ENCODE data around the gene ASXL2.

ASXL2 gene

GRCh38 chr2:25736899-25737515, 141.3 kb downstream of the ASXL2 start:
- H3K36me3 ChIP-seq, result no peaks in the 10 kb centered on the region; the same call in 1 of the 2 replicates
- no peak for DNase-seq
- no peaks in the 10 kb centered on the region for H3K9me3 ChIP-seq
- TF ChIP-seq CTCF (IDR thresholded peaks at IDR 0.05; ENCODE audit: low read depth, low read length), result no peak
- no peaks in the 10 kb centered on the region; the same call in 1 of the 2 replicates for H3K27me3 ChIP-seq
- H3K4me3 ChIP-seq (ENCODE audit: low read depth, low read length), result no peak overlapping the region
- H3K4me1 ChIP-seq, result no peaks in the 10 kb centered on the region

- no peak for TF ChIP-seq CTCF (IDR thresholded peaks at IDR 0.05; ENCODE audit: low read depth, low read length)
- no peaks in the 10 kb centered on the region for H3K9me3 ChIP-seq
- H3K27me3 ChIP-seq, result no peaks in the 10 kb centered on the region; the same call in 1 of the 2 replicates
- H3K36me3 ChIP-seq, result no peaks in the 10 kb centered on the region; the same call in 1 of the 2 replicates
- H3K4me3 ChIP-seq (ENCODE audit: low read depth, low read length), result no peak overlapping the region
- no peak for DNase-seq
- no peaks in the 10 kb centered on the region for H3K4me1 ChIP-seq
Observed at GRCh38 chr2:25735835-25736234, 142.5 kb downstream of the ASXL2 start.

- DNase-seq, result no peak
- H3K27me3 ChIP-seq, result no peaks in the 10 kb centered on the region; the same call in 1 of the 2 replicates
- no peaks in the 10 kb centered on the region for H3K4me1 ChIP-seq
- no peaks in the 10 kb centered on the region for H3K9me3 ChIP-seq
- H3K36me3 ChIP-seq, result no peaks in the 10 kb centered on the region
- TF ChIP-seq CTCF (IDR thresholded peaks at IDR 0.05; ENCODE audit: low read depth, low read length), result no peak
- no peak overlapping the region for H3K4me3 ChIP-seq (ENCODE audit: low read depth, low read length)
Observed at GRCh38 chr2:25728559-25728958, 149.7 kb downstream of the ASXL2 start.

GRCh38 chr2:25726522-25726921, 151.8 kb downstream of the ASXL2 start:
- no peaks in the 10 kb centered on the region for H3K9me3 ChIP-seq
- H3K4me1 ChIP-seq, result no peaks in the 10 kb centered on the region
- no peaks in the 10 kb centered on the region for H3K36me3 ChIP-seq
- no peaks in the 10 kb centered on the region for H3K27me3 ChIP-seq
- no peak for TF ChIP-seq CTCF (IDR thresholded peaks at IDR 0.05; ENCODE audit: low read depth, low read length)
- no peak for DNase-seq
- no peak overlapping the region for H3K4me3 ChIP-seq (ENCODE audit: low read depth, low read length)

- Histone ChIP-seq H3K27me3 (no peaks in the 10 kb centered on the region), H3K36me3 (no peaks in the 10 kb centered on the region), H3K4me3 (ENCODE audit: low read depth, low read length) (no peak overlapping the region), H3K9me3 (no peaks in the 10 kb centered on the region), H3K4me1 (no peaks in the 10 kb centered on the region)
- no peak for DNase-seq
- TF ChIP-seq CTCF (IDR thresholded peaks at IDR 0.05; ENCODE audit: low read depth, low read length), result no peak
Observed at GRCh38 chr2:25725877-25726276, 152.4 kb downstream of the ASXL2 start.

- H3K27me3 ChIP-seq, result no peaks in the 10 kb centered on the region
- DNase-seq, result no peak
- H3K4me3 ChIP-seq (ENCODE audit: low read depth, low read length), result no peak overlapping the region
- no peaks in the 10 kb centered on the region for H3K36me3 ChIP-seq
- H3K9me3 ChIP-seq, result no peaks in the 10 kb centered on the region
- no peak for TF ChIP-seq CTCF (IDR thresholded peaks at IDR 0.05; ENCODE audit: low read depth, low read length)
- peaks cover 2% of the 10 kb centered on the region for H3K4me1 ChIP-seq
Observed at GRCh38 chr2:25724756-25725155, 153.5 kb downstream of the ASXL2 start.

Measured in BE2C (cell line).